ENCODE measurements around the gene DNAJC4.

Gene DNAJC4

GRCh38 chr11:64266339-64266738 lies 36.0 kb downstream of the DNAJC4 start:
- H3K4me3 ChIP-seq (ENCODE audit: low read depth, low read length) = no peak overlapping the region
- no peak for DNase-seq (ENCODE audit: low read depth)

GRCh38 chr11:64267207-64267945 lies 37.0 kb downstream of the DNAJC4 start:
- DNase-seq (ENCODE audit: low read depth) = no peak
- no peak overlapping the region for H3K4me3 ChIP-seq (ENCODE audit: low read depth, low read length)

- no peak for DNase-seq (ENCODE audit: low read depth)
- peak overlapping the region; percentile 71 for H3K4me3 ChIP-seq (ENCODE audit: low read depth, low read length)
These were observed 37.9 kb downstream of the DNAJC4 start for GRCh38 chr11:64268025-64268892.

GRCh38 chr11:64268893-64269539 lies 38.7 kb downstream of the DNAJC4 start:
- DNase-seq (ENCODE audit: low read depth) = no peak
- H3K4me3 ChIP-seq (ENCODE audit: low read depth, low read length) = peak overlapping the region; percentile 71

- peak; percentile 99 for DNase-seq (ENCODE audit: low read depth)
These were observed 39.3 kb downstream of the DNAJC4 start for GRCh38 chr11:64269540-64270220.

GRCh38 chr11:64275031-64275800 lies 44.9 kb downstream of the DNAJC4 start:
- no peak for DNase-seq (ENCODE audit: low read depth)
- H3K4me3 ChIP-seq (ENCODE audit: low read depth, low read length) = no peak overlapping the region

More at GRCh38 chr11:64269540-64270220, 39.3 kb downstream of the DNAJC4 start:
- H3K4me3 ChIP-seq (ENCODE audit: low read depth, low read length) = peak overlapping the region; percentile 71

- H3K4me3 ChIP-seq (ENCODE audit: low read depth, low read length) = no peak overlapping the region
- DNase-seq (ENCODE audit: low read depth) = no peak
These were observed 45.5 kb downstream of the DNAJC4 start for GRCh38 chr11:64275841-64276240.

- no peak overlapping the region for H3K4me3 ChIP-seq (ENCODE audit: low read depth, low read length)
- DNase-seq (ENCODE audit: low read depth) = no peak
These were observed 46.5 kb downstream of the DNAJC4 start for GRCh38 chr11:64276653-64277431.

GRCh38 chr11:64278576-64279190 lies 48.3 kb downstream of the DNAJC4 start:
- no peak overlapping the region for H3K4me3 ChIP-seq (ENCODE audit: low read depth, low read length)
- no peak for DNase-seq (ENCODE audit: low read depth)

- no peak overlapping the region for H3K4me3 ChIP-seq (ENCODE audit: low read depth, low read length)
These were observed 51.8 kb downstream of the DNAJC4 start for GRCh38 chr11:64281957-64282770.

GRCh38 chr11:64283092-64283491 lies 52.7 kb downstream of the DNAJC4 start:
- H3K4me3 ChIP-seq (ENCODE audit: low read depth, low read length) = no peak overlapping the region
- DNase-seq (ENCODE audit: low read depth) = no peak

More at GRCh38 chr11:64281957-64282770, 51.8 kb downstream of the DNAJC4 start:
- no peak for DNase-seq (ENCODE audit: low read depth)
